Keratinocyte (primary cell): ENCODE measurements around the gene IL1RAP. TPM values are rescaled to one million over a fixed set of nuclear protein-coding genes. Genes with fewer than 3 reads are reported as not detected.

Experiments used
- DNase-seq: peaks from one replicate; pipeline ENCODE4 v3.0.0-alpha.2; 2011; ENCODE audit warnings: low read depth, missing footprints, low spot score
- FAIRE-seq: peaks from 2 replicates; lab custom pipeline; 2011; peaks lifted over from hg19 to GRCh38; lab: Jason Lieb, UNC
- H2AFZ ChIP-seq: 2 replicates; pipeline ENCODE4 v1.6.0; 2012; ENCODE audit warnings: low read length, control low read depth, inconsistent platforms; ENCODE audit not compliant: control insufficient read depth
- H3K27ac ChIP-seq: 2 replicates; pipeline ENCODE4 v1.5.1; 2011; ENCODE audit warnings: low read length; ENCODE audit not compliant: control insufficient read depth, insufficient read depth
- H3K27me3 ChIP-seq: 3 replicates; pipeline ENCODE4 v1.6.0; 2011; ENCODE audit warnings: low read length; ENCODE audit not compliant: control insufficient read depth, insufficient read depth; ENCODE audit errors: extremely low read depth
- H3K36me3 ChIP-seq, 2 experiments: 2 replicates in 1 of 2; 3 replicates in 1 of 2; pipeline ENCODE4 v1.5.1; 2011; ENCODE audit warnings: low read length in 2 of 2, mild to moderate bottlenecking in 1 of 2; ENCODE audit not compliant: control insufficient read depth in 2 of 2, insufficient read depth in 2 of 2; ENCODE audit errors: extremely low read depth in 1 of 2
- H3K4me1 ChIP-seq: 3 replicates; pipeline ENCODE4 v1.5.1; 2011; ENCODE audit warnings: low read length; ENCODE audit not compliant: control insufficient read depth, insufficient read depth; ENCODE audit errors: extremely low read depth
- H3K4me2 ChIP-seq: 3 replicates; pipeline ENCODE4 v1.6.0; 2011; ENCODE audit warnings: low read depth, low read length; ENCODE audit not compliant: control insufficient read depth, insufficient read depth; ENCODE audit errors: extremely low read depth
- H3K4me3 ChIP-seq, 3 experiments: fragments of 200-600 bp in 1 of 3; sonication (generic) in 1 of 3; 2 replicates in 2 of 3; 3 replicates in 1 of 3; pipeline ENCODE4 v1.5.1; 2011 to 2016; ENCODE audit warnings: low read length in 3 of 3, mild to moderate bottlenecking in 3 of 3, control low read depth in 2 of 3, inconsistent platforms in 1 of 3, low read depth in 1 of 3, mixed read lengths in 1 of 3, mixed run types in 1 of 3, moderate library complexity in 1 of 3; ENCODE audit not compliant: control insufficient read depth in 2 of 3, insufficient read depth in 2 of 3; ENCODE audit errors: extremely low read depth in 1 of 3
- H3K79me2 ChIP-seq: 2 replicates; pipeline ENCODE4 v1.6.0; 2012; ENCODE audit warnings: low read length; ENCODE audit not compliant: control insufficient read depth, insufficient read depth
- H3K9ac ChIP-seq: 3 replicates; pipeline ENCODE4 v1.6.0; 2011; ENCODE audit warnings: low read length; ENCODE audit not compliant: control insufficient read depth, insufficient read depth; ENCODE audit errors: extremely low read depth
- H3K9me1 ChIP-seq: 3 replicates; pipeline ENCODE4 v1.6.0; 2011; ENCODE audit warnings: low read length; ENCODE audit not compliant: control insufficient read depth, insufficient read depth; ENCODE audit errors: extremely low read depth
- H3K9me3 ChIP-seq: 2 replicates; pipeline ENCODE4 v1.5.1; 2012; ENCODE audit warnings: low read depth, low read length; ENCODE audit not compliant: control insufficient read depth
- H4K20me1 ChIP-seq: 3 replicates; pipeline ENCODE4 v1.6.0; 2011; ENCODE audit warnings: low read length; ENCODE audit not compliant: control insufficient read depth, insufficient read depth; ENCODE audit errors: extremely low read depth
- CTCF ChIP-seq, 3 experiments: IDR thresholded peaks in 1 of 3; conservative IDR thresholded peaks in 1 of 3; optimal IDR thresholded peaks in 1 of 3; 2 replicates in 2 of 3; 3 replicates in 1 of 3; pipeline versions ENCODE3 to v1.5.1; 2011; ENCODE audit warnings: low read length in 3 of 3, mild to moderate bottlenecking in 3 of 3, moderate library complexity in 2 of 3, control low read depth in 1 of 3, inconsistent platforms in 1 of 3; ENCODE audit not compliant: insufficient read depth in 2 of 3; ENCODE audit errors: extremely low read depth in 1 of 3
- EZH2 ChIP-seq: IDR thresholded peaks from one replicate; pipeline ENCODE4 v1.6.1; 2012; ENCODE audit warnings: inconsistent platforms, mild to moderate bottlenecking, low read length, moderate library complexity
- dilution Hi-C: fragments of 300-500 bp; cut with MboI; formaldehyde crosslinking; loops from one replicate; pipeline ENCODE4 v1.7.0; 2020; ENCODE audit warnings: low sequenced_read_pairs; ENCODE audit not compliant: extremely low pct_ligation_motif_present
- polyA plus RNA-seq, 5 experiments: library from polyadenylated mRNA; depleted of rRNA in 3 of 5; stranded (reverse) in 3 of 5; stranded (forward) in 1 of 5; unstranded in 1 of 5; fragments of >200 nt; gene quantifications; 1 replicate in 1 of 5; 2 replicates in 3 of 5; 3 replicates in 1 of 5; pipeline versions ENCODE4 v1.2.1 to v1.2.3, GENCODE V29; 2011 to 2012; ENCODE audit warnings: missing spikeins in 2 of 5, low read depth in 1 of 5, low replicate concordance in 1 of 5

IL1RAP gene
- polyA plus RNA-seq, 1 donor (not counting 4 experiments of a cell fraction or from before 2014, with no cell fraction given): 69.7 TPM

GRCh38 chr3:190680691-190681090 is 166.8 kb downstream of the IL1RAP start:
- Histone ChIP-seq H3K4me2 (no peak overlapping the region), H3K9me1 (no peaks in the 10 kb centered on the region), H3K9me3 (no peaks in the 10 kb centered on the region), H3K36me3 (no peaks in the 10 kb centered on the region), H3K4me1 (no peaks in the 10 kb centered on the region), H2AFZ (no peak overlapping the region), H4K20me1 (no peaks in the 10 kb centered on the region), H3K27ac (no peak overlapping the region), H3K27me3 (no peaks in the 10 kb centered on the region), H3K9ac (no peak overlapping the region), H3K4me3 (no peak overlapping the region), H3K79me2 (no peaks in the 10 kb centered on the region)
- TF ChIP-seq CTCF (optimal IDR thresholded peaks at IDR 0.05 in 1 of 3, IDR thresholded peaks at IDR 0.05 in 1 of 3, conservative IDR thresholded peaks at IDR 0.05 in 1 of 3; ENCODE audit: extremely low read depth in 1 of 3, insufficient read depth in 2 of 3, low read length in 3 of 3) (no peak), EZH2 (no peak)
- no peak for FAIRE-seq
- dilution Hi-C loops: no loop called here
- DNase-seq: no peak

- H3K27me3 ChIP-seq: no peaks in the 10 kb centered on the region
- H3K9me3 ChIP-seq: no peaks in the 10 kb centered on the region
- no peak overlapping the region for H3K9ac ChIP-seq
- H3K4me3 ChIP-seq: no peak overlapping the region
- H3K4me2 ChIP-seq: no peak overlapping the region
- DNase-seq (no peak), FAIRE-seq (no peak)
- dilution Hi-C loops: no loop called here
- no peak overlapping the region for H3K27ac ChIP-seq
- H3K79me2 ChIP-seq: no peaks in the 10 kb centered on the region
- no peaks in the 10 kb centered on the region for H3K9me1 ChIP-seq
- H4K20me1 ChIP-seq: no peaks in the 10 kb centered on the region
- H2AFZ ChIP-seq: no peak overlapping the region
- TF ChIP-seq EZH2 (no peak), CTCF (optimal IDR thresholded peaks at IDR 0.05 in 1 of 3, IDR thresholded peaks at IDR 0.05 in 1 of 3, conservative IDR thresholded peaks at IDR 0.05 in 1 of 3; ENCODE audit: extremely low read depth in 1 of 3, insufficient read depth in 2 of 3, low read length in 3 of 3) (no peak)
- no peaks in the 10 kb centered on the region for H3K36me3 ChIP-seq
- H3K4me1 ChIP-seq: no peaks in the 10 kb centered on the region
Observed at GRCh38 chr3:190684776-190685175, 170.9 kb downstream of the IL1RAP start.
